Measurements from ENCODE around the gene TCF12.

GRCh38 chr15:57061696-57062095 is 143.3 kb downstream of the TCF12 start:
- no peak for TF ChIP-seq CTCF (conservative IDR thresholded peaks at IDR 0.05; ENCODE audit: low read length)
- no peak for TF ChIP-seq EZH2phosphoT487 (IDR thresholded peaks at IDR 0.05; ENCODE audit: borderline replicate concordance)
